Prostate gland (tissue), 2 donors: ENCODE measurements around the gene SPOUT1.
"Not testable (repeated sequence)": the region's sequence is repeated elsewhere in the genome, so short reads cannot be mapped to it uniquely, and the experiment has no call there.

Experiments
- CTCF ChIP-seq, 4 experiments: fragments of 200-600 bp in 2 of 4; fragments of 450-650 bp in 2 of 4; sonication (generic) in 2 of 4; IDR thresholded peaks; 1 replicate in 3 of 4; 2 replicates in 1 of 4; pipeline ENCODE4 v1.5.1; 2016 to 2019; ENCODE audit warnings: antibody characterized with exemption in 4 of 4, mild to moderate bottlenecking in 2 of 4, moderate library complexity in 2 of 4
- POLR2A ChIP-seq: fragments of 450-650 bp; IDR thresholded peaks from one replicate; pipeline ENCODE4 v1.6.1; 2016; ENCODE audit warnings: antibody characterized with exemption, mild to moderate bottlenecking

GRCh38 chr9:128851779-128852600 lies 22.4 kb upstream of the SPOUT1 start:
- TF ChIP-seq CTCF (IDR thresholded peaks at IDR 0.05) = peak; percentile 13 to 92 (median 74)
- not testable (repeated sequence) for TF ChIP-seq POLR2A
